ENCODE data around the gene TEX29.

The TEX29 gene

GRCh38 chr13:111323549-111323948 lies 3.1 kb downstream of the TEX29 start:
- no peak for DNase-seq

- no peak for DNase-seq
These were observed 3.7 kb downstream of the TEX29 start for GRCh38 chr13:111323950-111324651.

DNA sequence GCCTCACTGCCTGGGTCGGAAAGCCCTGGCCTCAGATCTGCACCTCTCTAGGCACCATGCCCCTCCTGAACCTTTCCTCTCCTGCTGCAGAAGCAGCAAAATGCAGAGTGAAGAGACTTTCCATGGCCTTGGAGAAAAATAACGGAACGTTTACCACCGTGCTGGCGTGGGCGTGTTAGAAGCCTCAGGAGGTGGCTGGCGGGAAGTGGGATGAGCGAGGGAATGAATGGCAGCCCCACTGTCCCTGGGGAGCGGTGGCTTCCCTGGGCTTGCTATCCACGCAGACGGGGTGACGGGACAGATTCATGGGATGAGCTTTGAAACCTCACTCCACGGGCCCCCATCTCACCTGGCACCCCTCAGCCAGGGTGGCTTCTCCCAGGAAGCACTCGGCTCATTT lies 4.3 kb downstream of the TEX29 start:
- no peak for DNase-seq

GRCh38 chr13:111325146-111325890 lies 4.9 kb downstream of the TEX29 start:
- DNase-seq, result no peak

GRCh38 chr13:111325941-111326620 lies 5.6 kb downstream of the TEX29 start:
- no peak for DNase-seq

DNA sequence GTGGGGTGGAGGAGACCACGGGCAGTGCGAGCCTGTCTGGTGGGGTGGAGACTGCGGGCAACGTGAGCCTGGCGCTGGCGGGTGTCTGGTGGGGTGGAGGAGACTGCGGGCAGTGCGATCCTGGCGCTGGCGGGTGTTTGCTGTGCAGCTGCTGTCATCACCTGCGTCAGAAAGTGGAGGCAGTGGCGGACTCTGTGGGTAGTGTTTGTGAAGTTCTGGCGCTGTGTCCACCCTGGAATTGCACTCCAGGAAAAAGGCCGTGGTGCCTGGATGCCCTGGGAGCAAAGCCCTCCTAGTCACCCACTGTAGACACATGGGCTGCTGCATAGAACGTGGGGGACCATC lies 6.2 kb downstream of the TEX29 start:
- DNase-seq, result no peak

DNA sequence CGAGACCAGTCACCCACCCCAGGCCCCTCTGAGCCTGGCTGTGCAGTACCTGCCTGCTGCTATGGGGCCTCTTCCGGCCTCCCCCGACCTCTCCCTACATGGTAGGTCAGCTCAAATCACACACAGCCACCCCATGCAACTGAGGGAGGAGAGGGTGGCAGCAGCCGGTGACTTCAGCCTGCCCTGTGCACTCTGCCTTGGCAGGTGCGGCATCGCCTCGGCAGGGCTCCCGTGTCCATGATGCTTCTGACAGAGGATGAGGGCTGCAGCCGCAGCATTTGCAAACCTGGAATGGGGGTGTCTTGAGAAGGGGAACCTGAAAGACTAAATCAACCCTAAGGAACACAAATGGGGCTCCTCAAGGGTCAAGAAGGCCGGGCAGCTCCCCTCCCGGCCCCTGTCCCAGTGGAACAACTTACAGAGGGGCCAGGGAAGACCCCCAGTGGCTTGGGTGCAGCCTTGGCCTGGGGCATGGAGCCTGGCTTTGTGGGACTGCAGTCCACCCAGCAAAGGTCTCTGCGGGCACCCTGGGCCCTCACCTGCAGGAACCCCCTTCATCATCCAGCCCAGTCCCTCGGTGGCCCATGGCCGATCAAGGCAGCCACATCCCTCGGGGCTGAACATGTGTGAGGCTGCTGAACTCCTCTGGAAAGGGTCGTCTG lies 6.7 kb downstream of the TEX29 start:
- no peak for DNase-seq

DNA sequence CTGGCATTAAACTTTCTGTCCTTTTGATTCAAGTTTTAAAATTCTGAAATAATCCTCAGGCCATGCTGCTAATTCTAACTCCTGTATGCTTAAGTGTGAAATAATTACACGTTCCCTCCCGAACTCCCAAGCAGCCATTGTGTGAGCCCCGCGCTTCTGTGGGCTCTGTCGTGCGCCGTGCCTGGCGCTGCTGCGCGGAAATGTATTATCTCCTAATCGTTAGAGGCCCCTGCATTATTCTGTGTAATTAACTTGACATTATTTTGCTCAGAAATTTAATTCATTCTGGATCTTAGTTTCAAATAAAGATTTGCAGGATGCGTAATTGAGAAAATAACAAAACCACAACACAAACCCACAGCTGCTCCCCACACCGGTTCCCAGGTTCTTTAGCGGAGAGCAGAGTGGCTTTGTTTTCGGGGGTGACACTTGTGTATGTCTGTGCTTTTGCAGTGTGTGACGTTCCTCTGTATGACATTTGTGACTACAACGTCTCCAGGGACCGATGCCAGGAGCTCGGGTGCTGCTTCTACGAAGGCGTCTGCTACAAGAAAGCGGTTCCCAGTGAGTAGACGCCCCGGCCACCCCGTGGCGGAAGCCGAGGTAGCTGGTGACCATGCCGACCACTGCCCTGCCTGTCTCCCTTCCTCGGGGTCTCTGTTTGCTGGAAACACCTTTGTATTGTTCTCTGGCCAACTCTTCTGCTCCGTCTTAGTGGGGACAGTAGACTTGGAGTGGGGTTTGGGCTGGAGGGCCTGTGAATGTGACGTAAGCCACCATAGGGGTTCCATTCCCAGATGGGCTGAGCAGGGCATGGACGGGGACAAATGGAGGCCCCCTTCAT lies 7.5 kb downstream of the TEX29 start:
- DNase-seq, result no peak

DNA sequence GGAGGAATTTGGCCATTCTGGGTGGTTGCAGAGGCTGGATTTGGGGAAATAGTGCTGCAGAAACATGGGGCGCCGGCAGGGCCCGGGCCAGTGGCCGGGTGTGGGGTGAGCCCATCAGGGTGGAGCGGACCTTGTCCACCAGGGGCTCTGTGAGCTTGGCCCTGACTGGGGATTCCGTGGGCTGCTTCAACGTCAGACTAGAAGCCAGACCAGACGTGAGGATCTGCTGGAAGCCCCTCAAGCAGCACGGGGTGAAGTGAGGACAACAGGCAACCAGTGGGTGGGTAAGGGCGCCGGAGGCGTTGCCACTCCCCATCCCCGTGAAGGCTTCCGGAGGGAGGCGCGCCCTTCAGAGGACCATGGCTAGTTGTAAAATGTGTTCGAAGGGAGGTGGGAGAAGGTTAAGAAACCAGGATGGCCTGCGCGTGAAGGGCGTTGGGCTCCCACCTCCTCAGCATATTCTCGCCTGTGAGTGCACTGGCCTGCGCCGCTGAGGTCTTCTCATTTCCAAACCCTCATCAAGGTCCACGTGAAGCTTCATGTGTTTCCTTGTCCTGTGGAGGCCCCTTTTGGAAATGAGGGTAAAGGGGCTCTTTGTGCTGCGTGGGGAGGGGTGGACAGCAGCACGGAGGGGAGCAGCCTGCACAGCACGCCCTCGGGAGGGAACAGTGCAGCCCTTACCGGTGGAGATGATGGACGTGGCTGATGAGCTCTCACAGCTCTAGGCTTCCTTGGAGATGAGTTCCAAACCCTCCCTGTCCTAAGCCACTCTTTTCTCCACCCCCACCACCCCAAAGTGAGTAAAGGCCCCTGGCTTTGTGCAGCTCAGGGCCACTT lies 8.3 kb downstream of the TEX29 start:
- no peak for DNase-seq

DNA sequence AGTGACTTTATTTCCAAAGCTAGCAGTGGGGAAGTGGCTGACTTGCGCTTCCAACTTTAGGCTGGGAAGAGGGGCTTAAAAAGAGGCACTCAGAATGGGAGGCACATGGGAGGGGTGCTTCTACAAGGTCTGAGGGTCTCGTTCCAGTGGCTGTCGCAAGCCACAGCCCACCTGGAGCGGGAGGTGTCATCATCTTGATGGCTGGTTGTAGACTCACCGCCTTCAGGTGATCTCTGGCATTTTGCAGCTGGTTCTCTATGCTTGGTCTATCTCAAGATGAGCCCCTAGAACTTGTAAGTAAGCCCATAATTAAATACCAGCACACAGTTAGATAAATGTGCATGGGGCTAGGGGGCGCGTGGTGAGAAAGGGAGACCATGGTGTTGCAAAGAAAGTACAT lies 9.2 kb downstream of the TEX29 start:
- no peak for DNase-seq

GRCh38 chr13:111330066-111330610 lies 9.7 kb downstream of the TEX29 start:
- no peak for DNase-seq

GRCh38 chr13:111335298-111335697 lies 14.9 kb downstream of the TEX29 start:
- no peak for DNase-seq

- no peak for DNase-seq
These were observed 16.2 kb downstream of the TEX29 start for GRCh38 chr13:111336666-111337065.

DNA sequence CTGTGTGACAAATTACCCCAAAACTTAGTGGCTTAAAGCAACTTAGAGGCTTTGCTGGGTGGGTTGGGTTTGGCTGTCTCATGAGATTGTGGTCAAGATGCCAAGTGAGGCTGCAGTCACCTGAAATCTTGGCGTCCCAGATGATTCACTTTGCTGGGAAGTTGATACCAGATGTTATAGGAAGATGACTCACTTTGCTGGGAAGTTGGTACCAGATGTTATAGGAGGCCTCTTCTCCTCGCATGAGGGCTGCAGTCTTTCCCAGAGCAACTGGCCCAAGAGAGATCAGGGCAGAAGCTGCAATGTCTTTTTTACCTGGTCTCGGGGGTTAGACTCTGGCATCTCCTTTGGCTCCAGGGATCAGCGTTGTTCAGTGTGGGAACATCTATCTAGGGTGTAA lies 16.8 kb downstream of the TEX29 start:
- no peak for DNase-seq

GRCh38 chr13:111337741-111338140 lies 17.3 kb downstream of the TEX29 start:
- no peak for DNase-seq

- DNase-seq, result no peak
These were observed 18.4 kb downstream of the TEX29 start for GRCh38 chr13:111338841-111339240.

- no peak for DNase-seq
These were observed 19.1 kb downstream of the TEX29 start for GRCh38 chr13:111339366-111340143.

DNA sequence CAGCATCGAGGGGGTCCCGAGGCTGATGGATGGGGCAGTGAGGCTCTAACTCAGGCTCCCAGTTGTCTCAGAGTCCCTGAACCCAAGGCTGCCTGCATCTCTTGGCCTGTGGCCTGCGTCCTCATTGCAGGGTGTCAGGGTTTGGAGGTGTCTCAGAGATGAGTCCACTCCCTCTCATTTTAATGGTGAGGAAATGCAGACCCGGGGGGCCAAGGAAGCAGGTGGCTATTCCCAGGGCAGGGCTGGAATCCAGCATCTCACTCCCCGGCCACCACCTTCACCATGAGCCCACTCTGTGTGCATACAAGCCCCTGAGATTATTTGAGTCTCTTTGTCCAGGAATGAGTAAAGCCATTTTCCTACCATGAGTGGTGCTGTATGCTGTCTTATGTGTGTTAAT lies 21.4 kb downstream of the TEX29 start:
- DNase-seq, result no peak

DNA sequence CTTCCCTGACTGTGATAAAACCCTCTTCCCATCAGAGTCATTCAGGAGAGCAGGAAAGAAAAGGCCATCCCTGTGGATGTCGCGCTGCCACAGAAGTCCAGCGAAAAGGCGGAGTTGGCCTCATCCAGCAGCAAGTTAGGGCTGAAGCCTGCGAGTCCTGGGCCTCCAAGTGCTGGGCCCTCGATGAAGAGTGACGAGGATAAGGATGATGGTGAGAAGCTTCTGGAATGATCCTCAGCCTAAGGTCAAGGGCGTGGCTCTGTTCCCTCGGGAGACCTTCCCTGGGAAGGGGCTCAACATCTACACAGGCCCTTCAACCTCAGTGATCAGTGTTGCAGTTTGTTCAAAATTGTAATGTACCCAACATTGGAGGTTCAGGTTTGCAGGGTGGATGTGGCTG lies 22.3 kb downstream of the TEX29 start:
- no peak for DNase-seq

- no peak for DNase-seq
These were observed 22.9 kb downstream of the TEX29 start for GRCh38 chr13:111343186-111343805.

Measured in NCI-H2029 (cell line).